H1 (cell line): ENCODE measurements around the gene SANBR. TPM values are rescaled to one million over a fixed set of nuclear protein-coding genes. Genes with fewer than 3 reads are reported as not detected.

ENCODE experiments used
- CTCF ChIA-PET: fragments of 300-600 bp; sonication (Branson Sonifier 250); formaldehyde crosslinking; loops from one replicate; lab custom pipeline; 2021; ENCODE audit not compliant: partially characterized antibody; lab: Charles Lee
- POLR2A ChIA-PET: fragments of 300-600 bp; sonication (Branson Sonifier 250); formaldehyde crosslinking; loops from one replicate; lab custom pipeline; 2021; ENCODE audit warnings: inconsistent platforms; ENCODE audit not compliant: partially characterized antibody; lab: Charles Lee
- DNase-seq, 2 experiments: peaks; one replicate each; pipeline versions ENCODE4 v3.0.0 to v3.0.0-alpha.2; 2010 to 2022; ENCODE audit warnings: low spot score in 2 of 2, low read depth in 1 of 2, mixed read lengths in 1 of 2
- FAIRE-seq: peaks from 2 replicates; lab custom pipeline; 2011; peaks lifted over from hg19 to GRCh38; lab: Jason Lieb, UNC
- H2AFZ ChIP-seq: 2 replicates; pipeline ENCODE4 v1.8.1; 2012; ENCODE audit warnings: low read length, inconsistent platforms
- H2AK5ac ChIP-seq: 2 replicates; pipeline ENCODE4 v1.6.1; 2013; ENCODE audit warnings: low read depth, low read length
- H2BK120ac ChIP-seq: replicated peaks from 2 replicates; pipeline ENCODE3; 2013; ENCODE audit warnings: low read depth, low read length, inconsistent platforms
- H2BK12ac ChIP-seq: 2 replicates; pipeline ENCODE4 v1.6.1; 2013; ENCODE audit warnings: low read depth, low read length
- H2BK15ac ChIP-seq: 2 replicates; pipeline ENCODE4 v1.6.1; 2013; ENCODE audit warnings: low read length
- H2BK20ac ChIP-seq: 2 replicates; pipeline ENCODE4 v1.6.1; 2013; ENCODE audit warnings: low read length
- H2BK5ac ChIP-seq: 2 replicates; pipeline ENCODE4 v1.6.1; 2013; ENCODE audit warnings: low read depth, low read length
- H3K14ac ChIP-seq: 2 replicates; pipeline ENCODE4 v1.6.1; 2013; ENCODE audit warnings: inconsistent platforms; ENCODE audit not compliant: insufficient read length
- H3K18ac ChIP-seq: 2 replicates; pipeline ENCODE4 v1.6.1; 2013; ENCODE audit warnings: low read length; ENCODE audit errors: extremely low read depth
- H3K23ac ChIP-seq: 2 replicates; pipeline ENCODE4 v1.6.1; 2013; ENCODE audit warnings: inconsistent platforms; ENCODE audit not compliant: insufficient read length
- H3K23me2 ChIP-seq: 2 replicates; pipeline ENCODE4 v1.6.1; 2013; ENCODE audit warnings: low read depth, low read length
- H3K27ac ChIP-seq: 2 replicates; pipeline ENCODE4 v1.6.1; 2011; ENCODE audit warnings: low read depth, low read length, inconsistent platforms
- H3K27me3 ChIP-seq, 4 experiments: replicated peaks in 1 of 4; 1 replicate in 1 of 4; 2 replicates in 3 of 4; pipeline versions ENCODE4 v1.6.1 to v1.8.1; 2011 to 2013; ENCODE audit warnings: low read length in 3 of 4, mild to moderate bottlenecking in 3 of 4, inconsistent platforms in 2 of 4, mixed read lengths in 2 of 4, moderate library complexity in 1 of 4; ENCODE audit not compliant: control insufficient read depth in 3 of 4, insufficient read depth in 3 of 4; ENCODE audit errors: extremely low read depth in 1 of 4
- H3K36me3 ChIP-seq, 4 experiments: 2 replicates each; pipeline versions ENCODE4 v1.6.1 to v1.8.1; 2011 to 2013; ENCODE audit warnings: mild to moderate bottlenecking in 4 of 4, low read length in 3 of 4, moderate library complexity in 2 of 4, control low read depth in 1 of 4, inconsistent platforms in 1 of 4; ENCODE audit not compliant: insufficient read depth in 4 of 4, control insufficient read depth in 2 of 4
- H3K4ac ChIP-seq: replicated peaks from 2 replicates; pipeline ENCODE3; 2013; ENCODE audit warnings: low read length, low read depth, mixed read lengths, inconsistent platforms; ENCODE audit not compliant: insufficient read length
- H3K4me1 ChIP-seq, 4 experiments: replicated peaks in 1 of 4; 1 replicate in 1 of 4; 2 replicates in 3 of 4; pipeline versions ENCODE4 v1.6.1 to v1.8.1; 2011 to 2013; ENCODE audit warnings: low read length in 3 of 4, inconsistent platforms in 2 of 4, mixed read lengths in 1 of 4; ENCODE audit not compliant: insufficient read depth in 4 of 4, control insufficient read depth in 3 of 4
- H3K4me2 ChIP-seq, 2 experiments: 2 replicates each; pipeline versions ENCODE4 v1.6.1 to v1.8.1; 2011 to 2013; ENCODE audit warnings: low read depth in 2 of 2, low read length in 2 of 2, control low read depth in 1 of 2, inconsistent platforms in 1 of 2, mild to moderate bottlenecking in 1 of 2; ENCODE audit not compliant: insufficient read depth in 1 of 2
- H3K4me3 ChIP-seq, 4 experiments: fragments of 200-600, 300-600 bp in 1 of 4; sonication (generic), shearing (Covaris generic), sonication (Bioruptor Twin) in 1 of 4; 2 replicates each; pipeline versions ENCODE4 v1.5.1 to v1.8.1; 2011 to 2016; ENCODE audit warnings: low read length in 4 of 4, low read depth in 3 of 4, control low read depth in 2 of 4, inconsistent platforms in 2 of 4, mild to moderate bottlenecking in 2 of 4, mixed read lengths in 1 of 4, moderate library complexity in 1 of 4; ENCODE audit not compliant: insufficient read depth in 2 of 4; ENCODE audit errors: extremely low read depth in 1 of 4
- H3K56ac ChIP-seq: replicated peaks from 2 replicates; pipeline ENCODE3; 2013; ENCODE audit warnings: low read depth, mild to moderate bottlenecking, mixed read lengths, low read length, inconsistent platforms; ENCODE audit not compliant: insufficient read length
- H3K79me1 ChIP-seq: 2 replicates; pipeline ENCODE4 v1.6.1; 2013; ENCODE audit warnings: low read depth, low read length, control low read depth
- H3K79me2 ChIP-seq, 2 experiments: 2 replicates each; pipeline versions ENCODE4 v1.6.1 to v1.8.1; 2012 to 2013; ENCODE audit warnings: low read length in 2 of 2, mild to moderate bottlenecking in 2 of 2, inconsistent platforms in 1 of 2; ENCODE audit not compliant: insufficient read depth in 2 of 2, control insufficient read depth in 1 of 2
- H3K9ac ChIP-seq, 4 experiments: replicated peaks in 1 of 4; 1 replicate in 1 of 4; 2 replicates in 3 of 4; pipeline versions ENCODE4 v1.6.1 to v1.8.1; 2011 to 2013; ENCODE audit warnings: low read depth in 3 of 4, low read length in 3 of 4, control low read depth in 2 of 4, mild to moderate bottlenecking in 2 of 4, moderate library complexity in 2 of 4, inconsistent platforms in 1 of 4; ENCODE audit errors: extremely low read depth in 1 of 4
- H3K9me3 ChIP-seq, 2 experiments: 2 replicates each; pipeline versions ENCODE4 v1.6.1 to v1.8.1; 2012 to 2013; ENCODE audit warnings: mild to moderate bottlenecking in 2 of 2, moderate library complexity in 2 of 2, control low read depth in 1 of 2, inconsistent platforms in 1 of 2, low read depth in 1 of 2, low read length in 1 of 2, mixed read lengths in 1 of 2; ENCODE audit not compliant: insufficient read depth in 2 of 2
- H4K20me1 ChIP-seq, 2 experiments: replicated peaks in 1 of 2; 2 replicates each; pipeline versions ENCODE3 to v1.8.1; 2011 to 2013; ENCODE audit warnings: inconsistent platforms in 2 of 2, low read length in 2 of 2, mild to moderate bottlenecking in 1 of 2; ENCODE audit not compliant: insufficient read depth in 2 of 2, control insufficient read depth in 1 of 2
- H4K5ac ChIP-seq: 2 replicates; pipeline ENCODE4 v1.6.1; 2013; ENCODE audit warnings: low read length, low read depth, mixed read lengths, inconsistent platforms; ENCODE audit not compliant: insufficient read length
- H4K8ac ChIP-seq: 2 replicates; pipeline ENCODE4 v1.8.0; 2013; ENCODE audit warnings: mild to moderate bottlenecking, moderate library complexity, low read length, inconsistent platforms; ENCODE audit not compliant: insufficient read depth; ENCODE audit errors: extremely low read depth
- H4K91ac ChIP-seq: replicated peaks from 2 replicates; pipeline ENCODE3; 2013; ENCODE audit warnings: low read length, mixed read lengths, inconsistent platforms; ENCODE audit not compliant: insufficient read length
- SIN3A ChIP-seq, 2 experiments: IDR thresholded peaks in 1 of 2; conservative IDR thresholded peaks in 1 of 2; 2 replicates each; pipeline ENCODE4 v1.6.1; 2011 to 2012; ENCODE audit warnings: low read length in 2 of 2, improper control_type of control experiment in 1 of 2, low read depth in 1 of 2, mild to moderate bottlenecking in 1 of 2
- TAF7 ChIP-seq: optimal IDR thresholded peaks from 2 replicates; pipeline ENCODE3; 2011; ENCODE audit warnings: low read depth, mild to moderate bottlenecking, inconsistent platforms, low read length, moderate library complexity, borderline replicate concordance
- WGBS, 2 experiments: shearing (Covaris generic) in 1 of 2; methylation state at CpG; one replicate each; pipeline versions ENCODE4 v1.1.6 to v1.1.7; 2013 to 2015; ENCODE audit warnings: low lambda C conversion rate in 2 of 2, mixed read lengths in 2 of 2, inconsistent platforms in 1 of 2, low coverage in 1 of 2, missing lambda C conversion rate in 1 of 2; ENCODE audit not compliant: insufficient replicate concordance in 2 of 2, insufficient coverage in 1 of 2, insufficient read length in 1 of 2; ENCODE audit errors: extremely low coverage in 1 of 2, missing lambda C conversion rate in 1 of 2; 5-methylcytosine and 5-hydroxymethylcytosine counted together
- polyA plus RNA-seq, 7 experiments: library from polyadenylated mRNA; depleted of rRNA in 3 of 7; stranded (reverse) in 5 of 7; unstranded in 2 of 7; fragments of >200 nt in 5 of 7; fragments of 200-250 nt in 2 of 7; gene quantifications; 1 replicate in 5 of 7; 2 replicates in 1 of 7; 4 replicates in 1 of 7; pipeline versions ENCODE4 v1.2.1 to v1.2.3, GENCODE V29; 2011 to 2013; ENCODE audit warnings: missing spikeins in 2 of 7, mixed read lengths in 2 of 7
- total RNA-seq: library from RNA; stranded (reverse); fragmentation: NEBNext Ultra II Directional; extraction: Animal tissue kit (Norgen Biotek cat#: 25700); gene quantifications from 2 replicates; pipeline ENCODE4 v1.2.1, GENCODE V29; 2021

The SANBR gene
- total and polyA plus RNA-seq, 2 of the 8 experiments (the other 6 are each of a cell fraction or from before 2014, with no cell fraction given) = 3.4 to 12.1 TPM

GRCh38 chr2:61044636-61045035 is 21.0 kb upstream of the SANBR start:
- DNase-seq = no peak
- FAIRE-seq = no peak
- Histone ChIP-seq H3K56ac (no peak overlapping the region), H3K36me3 (peaks cover 3 to 38% (median 4%) of the 10 kb centered on the region in 4 experiments; a peak in 7 of 8 replicates), H3K27ac (no peak overlapping the region), H3K23ac (no peak overlapping the region), H3K27me3 (no peaks in the 10 kb centered on the region), H2BK12ac (no peak overlapping the region), H4K91ac (no peak overlapping the region), H3K4me1 (no peaks in the 10 kb centered on the region), H2AFZ (no peak overlapping the region), H4K8ac (no peak overlapping the region), H4K5ac (no peak overlapping the region), H3K18ac (no peak overlapping the region), H2AK5ac (no peak overlapping the region), H2BK20ac (no peak overlapping the region), H3K14ac (no peak overlapping the region), H2BK15ac (no peak overlapping the region), H3K4ac (no peak overlapping the region), H2BK120ac (no peak overlapping the region), H3K9me3 (no peaks in the 10 kb centered on the region), H3K4me2 (no peak overlapping the region), H3K79me1 (no peaks in the 10 kb centered on the region), H3K79me2 (no peaks in the 10 kb centered on the region), H3K4me3 (no peak overlapping the region), H3K9ac (no peak overlapping the region), H3K23me2 (no peaks in the 10 kb centered on the region; the same call in 1 of the 2 replicates), H2BK5ac (no peak overlapping the region), H4K20me1 (peaks cover 0 to 1% of the 10 kb centered on the region in 2 experiments)
- WGBS, 2 experiments = 83% methylated on average over 4 of the region's 4 CpGs; no CpG with 5 or more reads in 1 of the 2 experiments
- ChIA-PET POLR2A (no interaction called here), CTCF (no interaction called here)
- TF ChIP-seq TAF7 (no peak), SIN3A (conservative IDR thresholded peaks at IDR 0.05 in 1 of 2, IDR thresholded peaks at IDR 0.05 in 1 of 2; ENCODE audit: low read depth in 1 of 2, low read length in 2 of 2) (no peak)
